EL (cell line): Measurements from ENCODE around the gene MNX1.
A peak's percentile ranks its signal among the peaks of the same experiment; 100 is the strongest.

ENCODE experiments used
- DNase-seq: peaks from one replicate; pipeline ENCODE4 v3.0.0-alpha.2; 2016

MNX1 gene

GRCh38 chr7:157014635-157015555 is 4.4 kb upstream of the MNX1 start:
- no peak for DNase-seq

GRCh38 chr7:157013602-157014549 is 3.4 kb upstream of the MNX1 start:
- no peak for DNase-seq

GRCh38 chr7:157013101-157013500 is 2.6 kb upstream of the MNX1 start:
- DNase-seq = no peak

- DNase-seq = no peak
These were observed 1.7 kb upstream of the MNX1 start for GRCh38 chr7:157012113-157012547.

- no peak for DNase-seq
These were observed 1.1 kb upstream of the MNX1 start for GRCh38 chr7:157011333-157012112.

GRCh38 chr7:157009778-157010587 is 480 bp downstream of the MNX1 start:
- no peak for DNase-seq

GRCh38 chr7:157009170-157009777 is 1.2 kb downstream of the MNX1 start:
- DNase-seq = no peak

- no peak for DNase-seq
These were observed 2.0 kb downstream of the MNX1 start for GRCh38 chr7:157008206-157009169.

GRCh38 chr7:157007470-157008066 is 2.9 kb downstream of the MNX1 start:
- DNase-seq = no peak

- DNase-seq = no peak
These were observed 3.5 kb downstream of the MNX1 start for GRCh38 chr7:157006829-157007469.

GRCh38 chr7:157006205-157006747 is 4.2 kb downstream of the MNX1 start:
- DNase-seq = no peak

GRCh38 chr7:157005456-157006204 is 4.8 kb downstream of the MNX1 start:
- DNase-seq = no peak

GRCh38 chr7:157004521-157005455 is 5.7 kb downstream of the MNX1 start:
- DNase-seq = no peak

GRCh38 chr7:157003756-157004520 is 6.5 kb downstream of the MNX1 start:
- peak; percentile 40 for DNase-seq

- no peak for DNase-seq
These were observed 7.1 kb downstream of the MNX1 start for GRCh38 chr7:157003445-157003755.

- no peak for DNase-seq
These were observed 7.5 kb downstream of the MNX1 start for GRCh38 chr7:157002819-157003421.
